Lower leg skin (tissue), 3 donors: ENCODE results near the gene CARMIL3.

Experiments
- POLR2A ChIP-seq, 2 donors: fragments of 450-650 bp; IDR thresholded peaks; one replicate each; pipeline ENCODE4 v1.6.1; 2016 to 2017; ENCODE audit warnings: antibody characterized with exemption in 2 of 2, mild to moderate bottlenecking in 1 of 2, moderate library complexity in 1 of 2
- TF ChIP-seq, protein P1 (sequence below), 3 donors: fragments of 450-650 bp; IDR thresholded peaks; one replicate each; pipeline ENCODE4 v1.5.1; 2016; ENCODE audit warnings: antibody characterized with exemption in 3 of 3, mild to moderate bottlenecking in 3 of 3, moderate library complexity in 2 of 3

DNA sequence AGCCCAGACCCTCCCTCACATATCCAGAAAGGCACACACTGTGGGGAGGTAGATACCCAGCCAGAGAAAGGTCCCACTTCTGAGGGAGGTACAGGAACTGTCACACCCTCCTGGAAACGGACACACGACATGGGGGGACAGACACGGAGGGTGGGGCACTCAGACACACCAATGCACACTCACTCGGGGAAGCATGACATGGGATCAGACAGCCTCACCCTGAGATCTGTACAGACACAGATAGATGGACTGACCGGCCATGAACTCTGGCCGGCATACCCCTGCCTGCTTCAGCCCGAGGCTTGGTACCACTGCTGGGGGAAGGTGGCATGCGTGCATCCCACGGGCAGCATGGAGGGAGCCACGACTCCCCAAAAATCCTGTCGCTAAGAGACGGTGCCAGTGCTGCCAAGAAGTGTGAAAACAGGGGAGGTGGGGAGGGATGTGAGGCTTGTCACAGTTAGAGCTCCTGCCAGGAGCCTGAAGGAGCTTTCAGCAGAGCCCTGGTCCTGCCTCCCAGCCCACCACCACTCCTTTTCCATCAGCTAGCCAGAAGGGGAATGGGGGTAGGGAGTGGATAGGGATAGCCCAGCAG lies 20.1 kb downstream of the CARMIL3 start:
- TF ChIP-seq, protein P1, sequence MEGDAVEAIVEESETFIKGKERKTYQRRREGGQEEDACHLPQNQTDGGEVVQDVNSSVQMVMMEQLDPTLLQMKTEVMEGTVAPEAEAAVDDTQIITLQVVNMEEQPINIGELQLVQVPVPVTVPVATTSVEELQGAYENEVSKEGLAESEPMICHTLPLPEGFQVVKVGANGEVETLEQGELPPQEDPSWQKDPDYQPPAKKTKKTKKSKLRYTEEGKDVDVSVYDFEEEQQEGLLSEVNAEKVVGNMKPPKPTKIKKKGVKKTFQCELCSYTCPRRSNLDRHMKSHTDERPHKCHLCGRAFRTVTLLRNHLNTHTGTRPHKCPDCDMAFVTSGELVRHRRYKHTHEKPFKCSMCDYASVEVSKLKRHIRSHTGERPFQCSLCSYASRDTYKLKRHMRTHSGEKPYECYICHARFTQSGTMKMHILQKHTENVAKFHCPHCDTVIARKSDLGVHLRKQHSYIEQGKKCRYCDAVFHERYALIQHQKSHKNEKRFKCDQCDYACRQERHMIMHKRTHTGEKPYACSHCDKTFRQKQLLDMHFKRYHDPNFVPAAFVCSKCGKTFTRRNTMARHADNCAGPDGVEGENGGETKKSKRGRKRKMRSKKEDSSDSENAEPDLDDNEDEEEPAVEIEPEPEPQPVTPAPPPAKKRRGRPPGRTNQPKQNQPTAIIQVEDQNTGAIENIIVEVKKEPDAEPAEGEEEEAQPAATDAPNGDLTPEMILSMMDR (IDR thresholded peaks at IDR 0.05): no peak
- no peak for TF ChIP-seq POLR2A (IDR thresholded peaks at IDR 0.05)
